ENCODE results near the gene GPC6.

GPC6 gene

GRCh38 chr13:94309997-94310855, 1083.6 kb downstream of the GPC6 start:
- FAIRE-seq (peak; percentile 77), DNase-seq (ENCODE audit: low spot score) (peak; percentile 87)

- FAIRE-seq (no peak), DNase-seq (ENCODE audit: low spot score) (no peak)
Observed at GRCh38 chr13:94311893-94312292, 1085.3 kb downstream of the GPC6 start.

DNA sequence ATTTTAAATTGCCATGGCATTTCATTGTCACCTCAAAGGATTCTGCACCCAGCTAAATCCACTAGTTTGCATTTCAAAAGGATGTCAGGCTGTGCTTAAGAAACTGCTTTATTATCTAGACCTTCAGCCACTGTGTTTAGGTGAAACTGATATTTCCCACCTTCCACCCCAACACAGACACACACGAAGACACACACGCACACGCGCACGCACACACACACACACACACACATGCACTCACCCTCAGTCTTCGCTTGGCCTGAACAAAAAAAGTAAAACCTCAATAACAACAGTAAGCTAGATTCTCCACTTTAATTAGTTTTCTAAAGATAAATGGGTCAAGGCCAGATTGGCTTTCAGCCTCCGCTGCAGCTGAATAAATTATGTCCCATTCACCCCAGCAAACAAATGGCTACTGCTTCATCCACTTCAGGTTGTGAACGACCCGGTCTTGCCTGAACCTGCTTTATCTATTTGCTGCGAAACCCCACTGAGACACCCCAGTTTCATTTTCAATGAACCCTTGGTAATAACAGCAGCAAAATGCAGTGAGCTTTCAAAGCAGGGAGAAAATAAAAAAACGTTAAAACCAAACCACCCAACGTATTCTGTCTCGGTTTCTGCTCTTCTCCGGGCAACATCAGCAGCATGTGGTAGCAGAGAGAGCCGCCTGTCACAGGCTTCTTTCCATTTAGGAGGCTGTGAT, 1086.1 kb downstream of the GPC6 start:
- FAIRE-seq (no peak), DNase-seq (ENCODE audit: low spot score) (no peak)

- FAIRE-seq (no peak), DNase-seq (ENCODE audit: low spot score) (no peak)
Observed at GRCh38 chr13:94313321-94313910, 1086.8 kb downstream of the GPC6 start.

DNA sequence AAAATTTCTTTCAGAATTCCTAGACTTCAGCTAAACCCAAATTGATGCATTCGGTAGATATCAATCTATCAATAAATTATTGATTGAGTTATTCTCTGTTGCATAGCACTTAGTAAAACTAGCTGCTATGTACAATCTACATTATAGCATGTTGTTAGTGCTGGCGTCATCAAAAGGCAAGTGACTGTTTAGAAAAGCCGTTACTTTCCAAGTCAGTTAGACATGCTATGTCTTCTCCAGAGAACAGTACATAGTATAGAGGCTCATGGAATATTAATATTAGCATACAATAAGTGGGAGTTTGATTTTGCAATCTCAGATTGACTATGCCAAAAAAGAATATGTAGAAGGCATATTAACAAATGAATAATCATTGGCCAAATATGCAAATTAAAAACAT, 1087.3 kb downstream of the GPC6 start:
- no peak for DNase-seq (ENCODE audit: low spot score)
- no peak for FAIRE-seq

DNA sequence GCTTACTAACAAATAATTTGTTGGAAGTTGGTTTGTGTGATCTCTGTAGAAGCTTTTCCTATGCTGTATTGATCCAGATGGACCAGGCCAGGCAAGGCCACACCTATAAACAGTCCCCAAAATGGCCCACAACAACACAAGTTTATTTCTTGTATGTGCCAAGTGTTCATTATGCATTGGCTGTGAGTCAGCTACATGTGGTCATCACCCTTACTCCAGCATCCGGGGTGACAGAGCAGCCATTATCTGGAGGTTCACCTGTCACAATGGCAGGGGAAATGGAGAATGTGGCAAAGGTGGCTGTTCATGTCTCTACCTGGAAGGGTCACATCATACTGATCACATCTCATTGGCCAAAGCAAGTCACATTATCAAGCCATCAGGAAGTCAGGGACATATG, 1088.6 kb downstream of the GPC6 start:
- DNase-seq (ENCODE audit: low spot score) (no peak), FAIRE-seq (no peak)

GRCh38 chr13:94317063-94317491, 1090.5 kb downstream of the GPC6 start:
- FAIRE-seq = no peak
- no peak for DNase-seq (ENCODE audit: low spot score)

- FAIRE-seq = no peak
- DNase-seq (ENCODE audit: low spot score) = no peak
Observed at GRCh38 chr13:94318418-94318817, 1091.8 kb downstream of the GPC6 start.

GRCh38 chr13:94319501-94319900, 1092.9 kb downstream of the GPC6 start:
- FAIRE-seq (no peak), DNase-seq (ENCODE audit: low spot score) (no peak)

DNA sequence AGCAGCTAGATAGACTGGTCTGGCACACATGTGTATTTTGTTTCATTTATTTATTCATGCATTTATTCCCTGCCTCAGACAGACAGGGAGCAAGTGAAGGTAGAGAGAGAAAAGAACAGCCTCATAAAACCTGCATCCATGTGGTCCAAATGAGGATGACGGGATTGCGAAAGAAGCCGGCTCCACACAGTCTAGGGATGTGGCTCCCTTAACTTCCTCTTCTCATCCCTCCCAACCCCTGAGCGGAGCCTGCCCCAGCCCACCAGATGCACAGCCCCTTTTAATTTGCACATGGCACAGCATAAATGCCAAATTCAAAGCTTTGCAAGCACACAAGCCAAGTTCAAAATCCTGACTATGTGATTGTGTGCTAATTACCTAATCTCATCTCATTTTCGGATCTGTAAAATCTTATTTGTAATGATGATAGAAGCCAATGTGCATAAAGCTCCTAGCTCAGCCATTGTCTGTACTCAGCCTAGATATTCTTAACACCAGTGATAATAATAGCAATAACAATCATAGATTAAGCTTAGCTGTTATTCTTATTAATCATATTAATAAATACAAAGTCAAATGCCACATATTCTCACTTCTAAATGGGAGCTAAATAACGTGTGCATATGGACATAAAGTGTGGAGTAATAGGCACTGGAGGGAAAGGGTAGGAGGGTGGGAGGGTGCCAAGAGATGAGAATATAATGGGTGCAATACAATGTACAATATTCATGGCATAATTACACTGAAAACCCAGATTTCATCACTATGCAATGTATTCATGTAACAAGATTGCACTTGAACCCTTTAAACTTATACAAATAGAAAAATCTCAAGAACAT, 1096.5 kb downstream of the GPC6 start:
- DNase-seq (ENCODE audit: low spot score) = no peak
- no peak for FAIRE-seq

DNA sequence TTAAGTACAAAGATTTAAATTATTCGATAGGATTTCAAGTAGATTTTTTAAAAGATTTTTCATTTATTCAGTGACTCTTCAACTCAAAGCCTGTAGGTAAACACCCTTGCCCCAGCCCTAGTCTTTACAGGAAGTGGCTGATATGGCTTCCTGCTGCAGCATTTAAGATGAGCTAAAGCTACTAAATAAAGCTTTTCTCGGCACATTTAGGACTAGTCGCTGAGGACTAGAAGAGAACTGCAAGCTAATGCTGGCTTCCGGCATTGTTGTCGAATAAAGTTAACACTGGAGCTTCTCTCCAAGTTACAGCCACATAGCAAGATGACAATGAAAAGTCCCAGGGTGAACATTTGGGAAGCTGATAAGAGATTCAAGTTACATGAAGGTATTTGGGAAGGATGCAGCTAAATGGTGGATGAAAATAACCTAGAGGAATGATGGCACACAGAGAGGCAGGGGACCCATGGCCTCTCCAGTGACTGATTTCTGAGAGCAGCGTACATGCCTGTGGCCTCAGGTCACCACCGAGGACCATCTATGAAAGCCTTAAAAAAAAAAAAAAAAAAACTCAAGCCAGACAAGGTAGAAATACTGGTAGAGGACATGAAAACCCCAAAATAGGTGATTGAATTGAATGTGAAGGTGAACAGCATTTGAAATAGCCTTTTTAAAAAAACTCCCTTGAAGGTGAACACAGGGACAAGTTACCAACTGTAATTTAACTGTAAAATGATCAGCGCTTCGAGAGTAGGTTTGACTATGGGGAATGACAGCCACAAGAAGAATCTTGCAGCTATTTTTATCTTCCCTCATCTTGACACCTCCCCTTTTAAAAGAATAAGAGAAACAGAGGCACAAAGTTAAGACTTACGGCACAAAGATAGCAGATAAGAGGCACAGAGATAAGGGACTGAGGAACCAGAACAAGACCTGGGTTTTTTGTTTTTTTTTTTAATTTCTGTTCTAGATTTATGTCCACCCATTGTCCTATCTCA, 1097.5 kb downstream of the GPC6 start:
- DNase-seq (ENCODE audit: low spot score) = no peak
- FAIRE-seq = no peak

- DNase-seq (ENCODE audit: low spot score) = no peak
- no peak for FAIRE-seq
Observed at GRCh38 chr13:94324767-94325540, 1098.3 kb downstream of the GPC6 start.

DNA sequence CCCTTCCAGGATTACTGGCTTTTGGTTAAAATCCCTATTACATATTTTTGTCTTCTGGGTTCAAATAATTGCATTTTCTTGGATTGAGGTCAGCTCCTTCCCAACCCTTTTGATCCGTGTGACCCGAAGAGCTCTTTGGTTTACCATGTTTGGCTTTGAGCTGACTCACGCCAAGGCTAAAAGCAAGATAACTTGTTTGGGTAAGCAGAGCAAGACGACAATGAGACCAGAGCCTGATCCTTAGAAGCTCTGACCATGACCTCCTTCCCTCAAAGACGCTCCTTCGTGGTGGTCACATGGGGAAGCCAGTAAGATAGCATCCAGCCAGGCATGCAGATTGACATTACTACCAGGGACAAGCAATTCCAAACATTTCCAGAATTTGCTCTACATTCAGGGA, 1099.0 kb downstream of the GPC6 start:
- FAIRE-seq = no peak
- peak; percentile 27 for DNase-seq (ENCODE audit: low spot score)

GRCh38 chr13:94327318-94327717, 1100.7 kb downstream of the GPC6 start:
- FAIRE-seq = no peak
- no peak for DNase-seq (ENCODE audit: low spot score)

DNA sequence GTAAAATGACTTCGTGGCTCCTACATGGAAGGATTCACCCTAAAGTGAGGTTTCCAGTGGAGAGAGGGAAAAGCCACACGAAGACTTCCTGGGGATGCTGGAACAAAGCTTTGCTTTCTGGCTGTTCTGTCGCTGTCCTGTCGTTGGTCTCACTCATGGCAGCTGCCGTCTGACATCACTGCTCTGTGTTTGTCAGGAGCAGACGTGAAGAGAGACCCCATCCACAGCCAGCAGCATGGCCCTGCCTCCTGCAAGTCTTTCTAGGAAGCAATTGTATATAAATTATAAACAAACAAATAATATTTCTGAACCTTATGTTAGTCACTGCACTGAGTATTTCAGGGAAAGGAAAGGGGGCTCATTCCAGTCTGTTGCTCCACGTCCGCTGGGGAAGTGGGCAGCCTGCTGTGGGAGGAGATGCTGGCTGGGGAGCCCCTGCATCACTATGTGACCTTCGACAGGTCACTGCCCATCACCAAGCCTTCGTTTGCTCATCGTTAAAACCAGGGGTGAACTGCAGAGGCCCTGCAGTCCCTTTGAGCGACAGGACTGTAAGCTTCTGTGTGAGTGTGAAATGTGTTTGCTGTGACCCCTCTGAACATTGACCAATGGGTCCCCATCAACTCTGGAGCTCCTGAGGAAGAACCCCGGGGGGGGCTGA, 1101.9 kb downstream of the GPC6 start:
- FAIRE-seq (no peak), DNase-seq (ENCODE audit: low spot score) (no peak)

DNA sequence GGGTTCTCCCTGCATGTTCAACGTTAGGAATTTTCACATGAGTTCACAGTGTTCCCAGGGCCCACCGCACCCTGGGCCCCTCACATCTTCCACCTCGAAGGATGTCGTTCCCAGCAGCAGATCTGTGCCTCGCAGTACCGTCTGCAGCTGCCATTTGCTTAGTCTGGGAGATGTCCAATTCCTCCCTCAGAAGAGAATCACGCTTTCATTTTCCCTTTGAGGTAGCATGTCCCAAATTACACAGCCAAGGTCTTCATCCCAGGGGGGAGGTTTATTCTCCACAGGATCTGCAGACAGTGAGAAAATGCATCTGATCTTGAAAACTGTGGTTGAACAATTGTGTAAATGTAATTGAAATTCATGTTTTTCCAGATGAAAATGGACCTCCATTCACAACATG, 1102.7 kb downstream of the GPC6 start:
- no peak for FAIRE-seq
- no peak for DNase-seq (ENCODE audit: low spot score)

DNA sequence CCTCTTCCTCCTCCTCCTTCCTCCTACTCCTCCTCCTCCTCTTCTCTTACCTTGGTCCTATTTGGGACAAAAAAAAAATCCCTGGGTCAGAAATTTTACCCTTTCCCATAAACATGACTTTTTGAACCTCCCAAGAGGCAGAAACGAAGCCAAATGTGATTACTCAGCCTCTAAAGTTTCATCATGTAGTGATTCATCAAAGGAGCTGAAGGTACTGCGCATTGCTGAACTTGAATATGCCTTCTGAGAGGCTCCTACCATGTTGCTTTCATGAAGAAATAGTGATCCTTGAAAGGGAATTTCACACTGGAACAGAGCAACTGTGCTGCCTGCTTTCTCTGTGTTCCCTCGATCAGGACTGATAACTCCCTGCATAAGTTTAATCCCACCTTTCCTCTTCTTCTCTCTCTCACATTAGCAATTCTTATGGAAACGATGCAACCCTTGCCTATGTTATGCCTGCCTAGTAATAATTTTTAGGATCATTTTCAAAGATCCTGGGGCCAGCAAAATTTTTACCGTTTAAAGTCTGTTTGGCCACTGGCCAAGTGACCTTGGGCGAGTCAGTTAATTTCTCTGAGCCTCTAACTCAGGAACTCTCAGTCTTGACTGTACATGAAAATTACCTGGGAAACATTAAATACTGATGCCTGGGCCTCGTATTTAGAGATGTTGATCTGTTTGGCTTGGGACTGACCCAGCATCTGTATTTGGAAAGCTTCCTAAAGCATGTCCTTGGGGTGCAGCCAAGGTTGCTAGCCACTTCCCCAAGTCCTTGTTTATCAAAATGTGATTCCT, 1103.3 kb downstream of the GPC6 start:
- DNase-seq (ENCODE audit: low spot score) (peak; percentile 68), FAIRE-seq (peak; percentile 84)

GRCh38 chr13:94330552-94331071, 1104.0 kb downstream of the GPC6 start:
- DNase-seq (ENCODE audit: low spot score) (no peak), FAIRE-seq (no peak)

All from RCC 7860 (cell line).